HCT116 (cell line): Measurements from ENCODE around the gene PTGR3. TPM values are rescaled to one million over a fixed set of nuclear protein-coding genes. Genes with fewer than 3 reads are reported as not detected.

Source experiments
- ATAC-seq: fragments of 200-7000 bp; cut with Tn5 transposase; 2 replicates; pipeline ENCODE4 v1.9.1; 2020; ENCODE audit warnings: mild to moderate bottlenecking, moderate library complexity
- BruUV-seq: library from RNA; stranded (reverse); fragments of 400-500 nt; replicated peaks from 2 replicates; lab custom pipeline; 2021; lab: Mats Ljungman, UMichigan
- CTCF ChIA-PET: fragments of 300-600 bp; sonication (Branson Sonifier 250); formaldehyde crosslinking; loops from one replicate; lab custom pipeline; 2021; ENCODE audit warnings: antibody characterized with exemption; lab: Charles Lee
- POLR2A ChIA-PET: fragments of 300-600, 350-600 bp; sonication (Branson Sonifier 250); formaldehyde crosslinking; loops from one replicate; lab custom pipeline; 2021; ENCODE audit warnings: antibody characterized with exemption; lab: Charles Lee
- RAD21 ChIA-PET, 2 experiments: fragments of 300-600 bp; sonication (Branson Sonifier 250); formaldehyde crosslinking; loops; one replicate each; lab custom pipeline; 2023; ENCODE audit warnings: low total read pairs in 2 of 2; ENCODE audit not compliant: uncharacterized antibody in 2 of 2, unreplicated experiment in 2 of 2, low non-redundant PET in 1 of 2; lab: Charles Lee
- DNase-seq: peaks from one replicate; pipeline ENCODE4 v3.0.0-alpha.2; 2010; ENCODE audit warnings: low read depth, low spot score
- H2AFZ ChIP-seq: fragments of 200-600 bp; shearing (Covaris generic), sonication (generic); 2 replicates; pipeline ENCODE4 v1.6.1; 2017; ENCODE audit warnings: low read depth, mixed run types, mixed read lengths, antibody characterized with exemption, low read length; ENCODE audit not compliant: poor library complexity, severe bottlenecking
- H3K27ac ChIP-seq: 2 replicates; pipeline ENCODE4 v1.5.1; 2012; ENCODE audit warnings: low read depth, low read length
- H3K27me3 ChIP-seq: fragments of 200-600 bp; sonication (generic); 2 replicates; pipeline ENCODE4 v1.6.1; 2016; ENCODE audit warnings: mixed run types, low read length, mixed read lengths; ENCODE audit not compliant: insufficient read depth
- H3K36me3 ChIP-seq, 2 experiments: fragments of 200-500 bp in 1 of 2; fragments of 200-600 bp in 1 of 2; sonication (Bioruptor generic) in 1 of 2; sonication (generic) in 1 of 2; 2 replicates each; pipeline versions ENCODE4 v1.5.1 to v1.6.1; 2014 to 2016; ENCODE audit warnings: low read length in 2 of 2, inconsistent platforms in 1 of 2, mixed read lengths in 1 of 2, mixed run types in 1 of 2; ENCODE audit not compliant: insufficient read depth in 2 of 2, control insufficient read depth in 1 of 2
- H3K4me1 ChIP-seq, 2 experiments: fragments of 200-600 bp in 1 of 2; sonication (generic) in 1 of 2; 2 replicates each; pipeline versions ENCODE4 v1.5.1 to v1.6.1; 2012 to 2017; ENCODE audit warnings: low read length in 2 of 2, inconsistent platforms in 1 of 2, mild to moderate bottlenecking in 1 of 2, mixed read lengths in 1 of 2, mixed run types in 1 of 2, moderate library complexity in 1 of 2; ENCODE audit not compliant: insufficient read depth in 2 of 2, control insufficient read depth in 1 of 2
- H3K4me2 ChIP-seq: fragments of 200-600 bp; sonication (generic); 2 replicates; pipeline ENCODE4 v1.6.1; 2017; ENCODE audit warnings: mixed run types, low read length, mixed read lengths
- H3K4me3 ChIP-seq, 2 experiments: fragments of 200-600 bp in 1 of 2; sonication (generic) in 1 of 2; replicated peaks in 1 of 2; 2 replicates each; pipeline ENCODE4 v1.5.1; 2011 to 2016; ENCODE audit warnings: low read length in 2 of 2, control low read depth in 1 of 2, low read depth in 1 of 2, mild to moderate bottlenecking in 1 of 2, mixed read lengths in 1 of 2, mixed run types in 1 of 2
- H3K79me2 ChIP-seq: fragments of 200-600 bp; sonication (generic); 2 replicates; pipeline ENCODE4 v1.6.1; 2017; ENCODE audit warnings: mild to moderate bottlenecking, mixed run types, low read length, moderate library complexity, mixed read lengths; ENCODE audit not compliant: insufficient read depth
- H3K9ac ChIP-seq: fragments of 200-600 bp; sonication (generic); 2 replicates; pipeline ENCODE4 v1.6.1; 2016; ENCODE audit warnings: low read length, mixed read lengths
- H3K9me2 ChIP-seq: fragments of 200-600 bp; sonication (generic), shearing (Covaris generic); 2 replicates; pipeline ENCODE4 v1.6.1; 2017; ENCODE audit warnings: mixed run types, mild to moderate bottlenecking, moderate library complexity; ENCODE audit not compliant: insufficient read depth
- H3K9me3 ChIP-seq, 2 experiments: fragments of 200-500 bp in 1 of 2; fragments of 200-600 bp in 1 of 2; sonication (Bioruptor generic) in 1 of 2; sonication (generic) in 1 of 2; 2 replicates each; pipeline ENCODE4 v1.6.1; 2014 to 2017; ENCODE audit warnings: low read length in 2 of 2, mixed read lengths in 2 of 2, inconsistent platforms in 1 of 2, low read depth in 1 of 2, mild to moderate bottlenecking in 1 of 2, mixed run types in 1 of 2, moderate library complexity in 1 of 2; ENCODE audit not compliant: control insufficient read depth in 1 of 2, insufficient read depth in 1 of 2
- H4K20me1 ChIP-seq: fragments of 200-600 bp; sonication (generic), shearing (Covaris generic); 2 replicates; pipeline ENCODE4 v1.6.1; 2017; ENCODE audit warnings: mixed run types, mild to moderate bottlenecking, moderate library complexity; ENCODE audit not compliant: insufficient read depth
- CEBPB ChIP-seq: IDR thresholded peaks from 2 replicates; pipeline ENCODE4 v1.6.1; 2012; ENCODE audit warnings: low read depth
- EGR1 ChIP-seq: IDR thresholded peaks from 2 replicates; pipeline ENCODE4 v1.6.1; 2012; ENCODE audit warnings: low read depth
- EZH2 ChIP-seq: fragments of 200-600 bp; sonication (generic); IDR thresholded peaks from 2 replicates; pipeline ENCODE4 v1.6.1; 2017; ENCODE audit warnings: antibody characterized with exemption, mixed run types
- EZH2phosphoT487 ChIP-seq: fragments of 200-600 bp; IDR thresholded peaks from 2 replicates; pipeline ENCODE4 v1.6.1; 2018; ENCODE audit warnings: antibody characterized with exemption, borderline replicate concordance
- JUND ChIP-seq: IDR thresholded peaks from 2 replicates; pipeline ENCODE4 v1.6.1; 2012
- POLR2A ChIP-seq: IDR thresholded peaks from 2 replicates; pipeline ENCODE4 v1.7.0; 2011; ENCODE audit warnings: borderline replicate concordance; ENCODE audit not compliant: insufficient read depth, insufficient read length; ENCODE audit errors: extremely low read depth
- RAD21 ChIP-seq: IDR thresholded peaks from 2 replicates; pipeline ENCODE4 v1.6.1; 2012; ENCODE audit warnings: low read depth, mild to moderate bottlenecking
- SIN3A ChIP-seq: IDR thresholded peaks from 2 replicates; pipeline ENCODE4 v1.6.1; 2012; ENCODE audit warnings: low read depth
- SP1 ChIP-seq: IDR thresholded peaks from 2 replicates; pipeline ENCODE4 v1.6.1; 2012; ENCODE audit warnings: low read depth
- SRF ChIP-seq: IDR thresholded peaks from 2 replicates; pipeline ENCODE4 v1.6.1; 2012; ENCODE audit warnings: low read depth
- TCF7L2 ChIP-seq: IDR thresholded peaks from 2 replicates; pipeline ENCODE4 v1.7.0; 2011; ENCODE audit warnings: borderline replicate concordance, inconsistent platforms; ENCODE audit not compliant: insufficient read depth, insufficient read length; ENCODE audit errors: extremely low read depth
- YY1 ChIP-seq: IDR thresholded peaks from 2 replicates; pipeline ENCODE4 v1.6.1; 2011; ENCODE audit warnings: low read length, low read depth, moderate library complexity, mild to moderate bottlenecking; ENCODE audit not compliant: insufficient replicate concordance; ENCODE audit errors: extremely low read depth
- ZNF274 ChIP-seq: fragments of 200-500 bp; sonication (Bioruptor generic); IDR thresholded peaks from 2 replicates; pipeline ENCODE4 v1.6.1; 2014; ENCODE audit warnings: mild to moderate bottlenecking, low read depth, low read length, inconsistent platforms
- intact Hi-C: fragments of 100-400 bp; cut with micrococcal nuclease; formaldehyde crosslinking; loops from 2 replicates; pipeline ENCODE4 v1.10.0; 2022
- total RNA-seq: library from RNA; stranded (reverse); gene quantifications from one replicate; pipeline ENCODE4 v1.2.1, GENCODE V29; 2021; ENCODE audit not compliant: unreplicated experiment
- TF ChIP-seq, protein P1 (sequence below): IDR thresholded peaks from 2 replicates; pipeline ENCODE4 v1.6.1; 2012
- TF ChIP-seq, protein P2 (sequence below): IDR thresholded peaks from 2 replicates; pipeline ENCODE4 v1.6.1; 2012; ENCODE audit warnings: low read depth
- TF ChIP-seq, protein P3 (sequence below): IDR thresholded peaks from 2 replicates; pipeline ENCODE4 v1.6.1; 2011; ENCODE audit warnings: mild to moderate bottlenecking, low read length, moderate library complexity; ENCODE audit not compliant: insufficient replicate concordance; ENCODE audit errors: extremely low read depth
- TF ChIP-seq, protein P4 (sequence below), 3 experiments: fragments of 200-600 bp in 1 of 3; sonication (generic) in 1 of 3; IDR thresholded peaks in 2 of 3; conservative IDR thresholded peaks in 1 of 3; 2 replicates each; pipeline ENCODE4 v1.5.1; 2012 to 2017; ENCODE audit warnings: low read depth in 2 of 3, low read length in 2 of 3, antibody characterized with exemption in 1 of 3, borderline replicate concordance in 1 of 3, control low read depth in 1 of 3, mild to moderate bottlenecking in 1 of 3, mixed read lengths in 1 of 3, mixed run types in 1 of 3, moderate library complexity in 1 of 3; ENCODE audit not compliant: insufficient read depth in 1 of 3
- TF ChIP-seq, protein P5 (sequence below): IDR thresholded peaks from 2 replicates; pipeline ENCODE4 v1.6.1; 2012

PTGR3 gene
- total RNA-seq, 1 experiment from 2014 or later: 25.3 TPM

DNA sequence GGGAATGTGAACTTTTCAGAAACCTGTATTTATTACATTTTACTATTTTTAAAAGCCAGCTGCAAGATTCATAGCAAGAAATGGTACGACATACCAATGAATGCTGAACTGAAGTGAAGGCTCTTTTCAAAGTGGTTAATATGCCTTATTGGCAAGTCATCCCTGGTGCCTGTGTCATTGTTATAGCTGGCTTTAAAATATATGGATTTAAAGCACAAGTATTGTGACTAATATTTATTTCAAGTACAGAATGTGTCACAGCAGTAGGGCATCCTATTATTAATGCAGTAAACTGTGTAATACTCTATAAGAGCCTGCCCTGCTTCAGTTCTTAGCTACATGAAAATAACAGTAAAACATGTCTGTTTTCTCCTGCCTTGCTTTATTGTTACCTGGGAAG is 12.5 kb upstream of the PTGR3 start:
- Histone ChIP-seq H3K4me1 (peaks cover 0 to 7% of the 10 kb centered on the region in 2 experiments; a peak in 1 of 4 replicates), H3K9me2 (no peaks in the 10 kb centered on the region), H4K20me1 (no peaks in the 10 kb centered on the region), H3K27ac (no peak overlapping the region), H2AFZ (no peak overlapping the region), H3K27me3 (no peaks in the 10 kb centered on the region), H3K4me2 (no peak overlapping the region), H3K79me2 (no peaks in the 10 kb centered on the region), H3K36me3 (no peaks in the 10 kb centered on the region), H3K4me3 (no peak overlapping the region), H3K9me3 (no peaks in the 10 kb centered on the region), H3K9ac (no peak overlapping the region)
- BruUV-seq: no TSS peak
- TF ChIP-seq, protein P1, sequence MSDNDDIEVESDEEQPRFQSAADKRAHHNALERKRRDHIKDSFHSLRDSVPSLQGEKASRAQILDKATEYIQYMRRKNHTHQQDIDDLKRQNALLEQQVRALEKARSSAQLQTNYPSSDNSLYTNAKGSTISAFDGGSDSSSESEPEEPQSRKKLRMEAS: no peak
- TF ChIP-seq EGR1 (no peak), YY1 (no peak), RAD21 (no peak), TCF7L2 (no peak), SIN3A (no peak), SP1 (no peak), POLR2A (no peak), EZH2phosphoT487 (no peak), ZNF274 (no peak), CEBPB (no peak), EZH2 (no peak), SRF (no peak), JUND (no peak)
- TF ChIP-seq, protein P2, sequence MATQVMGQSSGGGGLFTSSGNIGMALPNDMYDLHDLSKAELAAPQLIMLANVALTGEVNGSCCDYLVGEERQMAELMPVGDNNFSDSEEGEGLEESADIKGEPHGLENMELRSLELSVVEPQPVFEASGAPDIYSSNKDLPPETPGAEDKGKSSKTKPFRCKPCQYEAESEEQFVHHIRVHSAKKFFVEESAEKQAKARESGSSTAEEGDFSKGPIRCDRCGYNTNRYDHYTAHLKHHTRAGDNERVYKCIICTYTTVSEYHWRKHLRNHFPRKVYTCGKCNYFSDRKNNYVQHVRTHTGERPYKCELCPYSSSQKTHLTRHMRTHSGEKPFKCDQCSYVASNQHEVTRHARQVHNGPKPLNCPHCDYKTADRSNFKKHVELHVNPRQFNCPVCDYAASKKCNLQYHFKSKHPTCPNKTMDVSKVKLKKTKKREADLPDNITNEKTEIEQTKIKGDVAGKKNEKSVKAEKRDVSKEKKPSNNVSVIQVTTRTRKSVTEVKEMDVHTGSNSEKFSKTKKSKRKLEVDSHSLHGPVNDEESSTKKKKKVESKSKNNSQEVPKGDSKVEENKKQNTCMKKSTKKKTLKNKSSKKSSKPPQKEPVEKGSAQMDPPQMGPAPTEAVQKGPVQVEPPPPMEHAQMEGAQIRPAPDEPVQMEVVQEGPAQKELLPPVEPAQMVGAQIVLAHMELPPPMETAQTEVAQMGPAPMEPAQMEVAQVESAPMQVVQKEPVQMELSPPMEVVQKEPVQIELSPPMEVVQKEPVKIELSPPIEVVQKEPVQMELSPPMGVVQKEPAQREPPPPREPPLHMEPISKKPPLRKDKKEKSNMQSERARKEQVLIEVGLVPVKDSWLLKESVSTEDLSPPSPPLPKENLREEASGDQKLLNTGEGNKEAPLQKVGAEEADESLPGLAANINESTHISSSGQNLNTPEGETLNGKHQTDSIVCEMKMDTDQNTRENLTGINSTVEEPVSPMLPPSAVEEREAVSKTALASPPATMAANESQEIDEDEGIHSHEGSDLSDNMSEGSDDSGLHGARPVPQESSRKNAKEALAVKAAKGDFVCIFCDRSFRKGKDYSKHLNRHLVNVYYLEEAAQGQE: no peak
- TF ChIP-seq, protein P3, sequence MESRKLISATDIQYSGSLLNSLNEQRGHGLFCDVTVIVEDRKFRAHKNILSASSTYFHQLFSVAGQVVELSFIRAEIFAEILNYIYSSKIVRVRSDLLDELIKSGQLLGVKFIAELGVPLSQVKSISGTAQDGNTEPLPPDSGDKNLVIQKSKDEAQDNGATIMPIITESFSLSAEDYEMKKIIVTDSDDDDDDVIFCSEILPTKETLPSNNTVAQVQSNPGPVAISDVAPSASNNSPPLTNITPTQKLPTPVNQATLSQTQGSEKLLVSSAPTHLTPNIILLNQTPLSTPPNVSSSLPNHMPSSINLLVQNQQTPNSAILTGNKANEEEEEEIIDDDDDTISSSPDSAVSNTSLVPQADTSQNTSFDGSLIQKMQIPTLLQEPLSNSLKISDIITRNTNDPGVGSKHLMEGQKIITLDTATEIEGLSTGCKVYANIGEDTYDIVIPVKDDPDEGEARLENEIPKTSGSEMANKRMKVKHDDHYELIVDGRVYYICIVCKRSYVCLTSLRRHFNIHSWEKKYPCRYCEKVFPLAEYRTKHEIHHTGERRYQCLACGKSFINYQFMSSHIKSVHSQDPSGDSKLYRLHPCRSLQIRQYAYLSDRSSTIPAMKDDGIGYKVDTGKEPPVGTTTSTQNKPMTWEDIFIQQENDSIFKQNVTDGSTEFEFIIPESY: no peak
- TF ChIP-seq, protein P4, sequence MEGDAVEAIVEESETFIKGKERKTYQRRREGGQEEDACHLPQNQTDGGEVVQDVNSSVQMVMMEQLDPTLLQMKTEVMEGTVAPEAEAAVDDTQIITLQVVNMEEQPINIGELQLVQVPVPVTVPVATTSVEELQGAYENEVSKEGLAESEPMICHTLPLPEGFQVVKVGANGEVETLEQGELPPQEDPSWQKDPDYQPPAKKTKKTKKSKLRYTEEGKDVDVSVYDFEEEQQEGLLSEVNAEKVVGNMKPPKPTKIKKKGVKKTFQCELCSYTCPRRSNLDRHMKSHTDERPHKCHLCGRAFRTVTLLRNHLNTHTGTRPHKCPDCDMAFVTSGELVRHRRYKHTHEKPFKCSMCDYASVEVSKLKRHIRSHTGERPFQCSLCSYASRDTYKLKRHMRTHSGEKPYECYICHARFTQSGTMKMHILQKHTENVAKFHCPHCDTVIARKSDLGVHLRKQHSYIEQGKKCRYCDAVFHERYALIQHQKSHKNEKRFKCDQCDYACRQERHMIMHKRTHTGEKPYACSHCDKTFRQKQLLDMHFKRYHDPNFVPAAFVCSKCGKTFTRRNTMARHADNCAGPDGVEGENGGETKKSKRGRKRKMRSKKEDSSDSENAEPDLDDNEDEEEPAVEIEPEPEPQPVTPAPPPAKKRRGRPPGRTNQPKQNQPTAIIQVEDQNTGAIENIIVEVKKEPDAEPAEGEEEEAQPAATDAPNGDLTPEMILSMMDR (IDR thresholded peaks at IDR 0.05 in 2 of 3, conservative IDR thresholded peaks at IDR 0.05 in 1 of 3; ENCODE audit: borderline replicate concordance in 1 of 3, insufficient read depth in 1 of 3, low read depth in 2 of 3, low read length in 2 of 3): no peak
- TF ChIP-seq, protein P5, sequence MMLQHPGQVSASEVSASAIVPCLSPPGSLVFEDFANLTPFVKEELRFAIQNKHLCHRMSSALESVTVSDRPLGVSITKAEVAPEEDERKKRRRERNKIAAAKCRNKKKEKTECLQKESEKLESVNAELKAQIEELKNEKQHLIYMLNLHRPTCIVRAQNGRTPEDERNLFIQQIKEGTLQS: no peak
- ChIA-PET CTCF (no interaction called here), POLR2A (no interaction called here), RAD21 (no interaction called here)
- intact Hi-C loops: no loop called here
- ATAC-seq (no peak), DNase-seq (no peak)
